ENCODE data around the gene SST.
"Not testable (repeated sequence)": the region's sequence is repeated elsewhere in the genome, so short reads cannot be mapped to it uniquely, and the experiment has no call there.

Gene SST

DNA sequence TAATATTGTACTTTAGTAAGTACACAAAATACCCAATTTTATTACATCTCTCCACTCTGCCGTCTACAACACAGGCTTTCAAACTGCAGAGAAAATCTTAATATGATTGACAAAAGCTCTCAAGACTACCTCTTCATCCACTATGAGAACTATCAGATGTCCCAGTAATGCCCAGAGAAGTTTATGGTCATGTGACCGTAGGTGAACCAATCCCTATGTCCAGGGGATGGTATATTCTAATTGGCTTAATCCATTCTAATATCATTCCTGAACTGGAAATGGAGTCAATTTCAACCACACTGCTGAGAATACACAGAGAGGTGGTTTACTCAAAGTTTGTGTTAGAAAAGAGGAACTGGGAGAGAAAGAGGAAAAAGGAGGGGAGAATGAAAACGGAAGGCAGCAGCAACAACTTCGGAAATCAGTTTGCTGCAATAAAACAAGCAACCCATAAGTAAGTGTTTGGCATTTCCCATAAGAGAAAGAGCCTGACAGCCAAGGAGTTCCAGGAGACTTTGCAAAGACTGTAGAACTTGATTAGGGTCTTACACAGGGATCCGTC, 7.3 kb downstream of the SST start:
- TF ChIP-seq, protein P1, sequence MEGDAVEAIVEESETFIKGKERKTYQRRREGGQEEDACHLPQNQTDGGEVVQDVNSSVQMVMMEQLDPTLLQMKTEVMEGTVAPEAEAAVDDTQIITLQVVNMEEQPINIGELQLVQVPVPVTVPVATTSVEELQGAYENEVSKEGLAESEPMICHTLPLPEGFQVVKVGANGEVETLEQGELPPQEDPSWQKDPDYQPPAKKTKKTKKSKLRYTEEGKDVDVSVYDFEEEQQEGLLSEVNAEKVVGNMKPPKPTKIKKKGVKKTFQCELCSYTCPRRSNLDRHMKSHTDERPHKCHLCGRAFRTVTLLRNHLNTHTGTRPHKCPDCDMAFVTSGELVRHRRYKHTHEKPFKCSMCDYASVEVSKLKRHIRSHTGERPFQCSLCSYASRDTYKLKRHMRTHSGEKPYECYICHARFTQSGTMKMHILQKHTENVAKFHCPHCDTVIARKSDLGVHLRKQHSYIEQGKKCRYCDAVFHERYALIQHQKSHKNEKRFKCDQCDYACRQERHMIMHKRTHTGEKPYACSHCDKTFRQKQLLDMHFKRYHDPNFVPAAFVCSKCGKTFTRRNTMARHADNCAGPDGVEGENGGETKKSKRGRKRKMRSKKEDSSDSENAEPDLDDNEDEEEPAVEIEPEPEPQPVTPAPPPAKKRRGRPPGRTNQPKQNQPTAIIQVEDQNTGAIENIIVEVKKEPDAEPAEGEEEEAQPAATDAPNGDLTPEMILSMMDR (IDR thresholded peaks at IDR 0.05; ENCODE audit: low read depth, low read length) = no peak
- in situ Hi-C loops (cut with HindIII; ENCODE audit: low sequenced_read_pairs) = no loop called here
- DNase-seq (ENCODE audit: low read depth, low spot score) = no peak
- H3K4me3 ChIP-seq (ENCODE audit: low read depth, low read length) = no peak overlapping the region

DNA sequence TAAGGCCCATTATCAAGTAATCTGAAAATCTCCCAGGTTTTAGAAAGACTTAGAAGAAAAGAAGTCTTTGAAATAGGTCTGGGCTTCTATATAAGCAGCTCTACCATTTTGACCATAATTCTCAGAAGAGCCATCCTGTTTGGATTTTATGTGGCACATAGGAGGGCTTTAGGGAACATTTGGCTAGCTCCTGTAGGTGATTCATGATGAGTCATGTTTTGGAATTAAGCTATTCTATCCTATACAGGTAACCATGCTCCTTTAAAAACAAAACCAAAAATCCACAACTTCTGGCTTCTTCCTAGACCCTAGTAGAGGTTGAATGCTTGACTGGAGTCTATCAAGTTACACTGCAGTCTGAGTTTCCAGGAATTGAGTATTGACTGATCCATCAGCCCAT, 8.9 kb downstream of the SST start:
- TF ChIP-seq, protein P1 (IDR thresholded peaks at IDR 0.05; ENCODE audit: low read depth, low read length) = no peak
- in situ Hi-C loops (cut with HindIII; ENCODE audit: low sequenced_read_pairs) = no loop called here
- H3K4me3 ChIP-seq (ENCODE audit: low read depth, low read length) = no peak overlapping the region
- DNase-seq (ENCODE audit: low read depth, low spot score) = no peak

DNA sequence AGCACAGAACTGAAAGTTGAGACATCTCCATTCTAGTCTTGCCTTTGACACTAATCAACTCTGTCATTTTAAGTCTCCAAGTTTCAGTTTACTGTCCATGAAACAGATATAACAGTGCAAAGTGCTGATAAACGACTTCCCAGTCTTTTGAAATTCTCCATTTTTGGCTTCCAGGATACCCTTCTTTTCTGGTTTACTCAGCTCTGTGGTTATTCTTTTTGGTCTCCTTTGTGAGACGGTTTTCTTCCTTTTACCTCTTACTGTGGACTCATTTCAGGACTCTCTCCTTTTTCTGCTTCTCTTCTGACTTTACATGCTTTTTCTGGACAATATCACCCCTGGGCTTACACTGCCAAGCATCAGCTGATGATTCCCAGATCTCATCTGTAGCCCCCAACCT, 18.9 kb downstream of the SST start:
- in situ Hi-C loops (cut with HindIII; ENCODE audit: low sequenced_read_pairs) = no loop called here
- TF ChIP-seq, protein P1 (IDR thresholded peaks at IDR 0.05; ENCODE audit: low read depth, low read length) = no peak
- no peak for DNase-seq (ENCODE audit: low read depth, low spot score)

DNA sequence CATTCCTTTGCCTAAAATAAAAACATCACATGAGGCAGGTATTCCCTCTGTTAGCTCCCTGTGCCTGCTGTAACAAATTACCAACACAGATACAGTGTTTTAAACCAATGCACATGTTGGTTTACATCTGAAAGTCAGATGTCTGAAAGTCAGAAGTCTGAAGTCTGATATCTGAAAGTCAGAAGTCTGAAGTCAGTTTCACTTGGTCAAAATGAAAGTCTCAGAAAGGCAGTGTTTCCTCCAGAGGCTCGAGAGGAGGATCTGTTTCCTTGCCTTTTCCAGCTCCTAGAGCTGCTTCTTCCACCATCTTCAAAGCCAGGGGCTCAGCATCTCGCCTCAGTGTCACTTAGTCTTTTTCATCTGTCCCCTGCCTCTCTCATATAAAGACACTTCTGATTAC, 22.0 kb downstream of the SST start:
- TF ChIP-seq, protein P1 (IDR thresholded peaks at IDR 0.05; ENCODE audit: low read depth, low read length) = no peak
- in situ Hi-C loops (cut with HindIII; ENCODE audit: low sequenced_read_pairs) = no loop called here
- no peak overlapping the region for H3K4me3 ChIP-seq (ENCODE audit: low read depth, low read length)
- DNase-seq (ENCODE audit: low read depth, low spot score) = no peak

More for the DNA sequence above, 18.9 kb downstream of the SST start:
- no peak overlapping the region for H3K4me3 ChIP-seq (ENCODE audit: low read depth, low read length)

DNA sequence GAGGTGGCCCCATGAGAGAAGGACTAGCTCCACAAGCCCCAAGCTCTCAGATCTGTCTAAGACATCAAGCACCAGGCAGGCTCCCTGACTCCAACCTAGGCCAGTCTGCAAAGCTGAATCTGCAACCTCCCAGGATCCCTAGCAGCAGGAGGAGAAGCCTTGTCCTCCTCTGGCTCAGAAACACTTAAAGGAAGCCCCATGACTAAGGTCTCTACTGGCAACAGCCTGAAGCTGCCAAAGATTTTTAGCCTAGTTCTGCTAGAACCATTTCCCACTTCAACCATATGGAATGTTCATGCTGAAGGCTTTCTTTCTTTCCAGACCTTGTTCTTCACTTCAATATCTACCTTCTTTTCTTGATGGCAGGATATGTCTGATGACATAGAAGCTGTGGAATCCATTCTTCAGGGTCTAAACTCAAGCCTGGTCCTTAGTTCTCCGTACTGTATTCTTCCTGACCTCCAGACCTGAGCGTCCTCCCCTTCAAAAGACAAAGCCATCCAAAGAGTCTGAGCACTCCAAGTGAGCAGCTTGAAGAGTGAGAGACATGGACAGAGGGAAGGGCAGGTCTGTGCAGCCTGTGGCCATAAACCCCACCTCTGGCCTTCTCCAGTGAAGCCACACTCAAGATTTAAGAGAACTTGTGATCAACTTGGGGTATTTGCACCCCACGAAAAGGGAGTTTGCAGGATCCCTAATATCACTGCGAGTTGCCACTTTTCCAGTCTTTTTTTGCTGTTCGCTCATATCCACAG, 23.1 kb downstream of the SST start:
- TF ChIP-seq, protein P1 (IDR thresholded peaks at IDR 0.05; ENCODE audit: low read depth, low read length) = no peak
- no peak overlapping the region for H3K4me3 ChIP-seq (ENCODE audit: low read depth, low read length)
- in situ Hi-C loops (cut with HindIII; ENCODE audit: low sequenced_read_pairs) = no loop called here
- no peak for DNase-seq (ENCODE audit: low read depth, low spot score)

DNA sequence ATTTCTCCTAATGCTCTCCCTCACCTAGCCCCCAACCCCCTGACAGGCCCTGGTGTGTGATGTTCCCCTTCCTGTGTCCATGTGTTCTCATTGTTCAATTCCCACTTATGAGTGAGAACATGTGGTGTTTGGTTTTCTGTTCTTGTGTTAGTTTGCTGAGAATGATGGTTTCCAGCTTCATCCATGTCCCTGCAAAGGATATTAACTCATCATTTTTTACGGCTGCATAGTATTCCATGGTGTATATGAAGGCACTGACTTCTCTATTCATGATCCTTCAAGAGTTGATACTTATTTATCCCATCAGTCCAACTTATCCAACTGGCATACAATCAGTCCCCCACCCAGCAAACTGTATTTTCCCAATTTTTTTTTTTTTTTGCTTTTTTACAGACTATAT, 24.8 kb downstream of the SST start:
- in situ Hi-C loops (cut with HindIII; ENCODE audit: low sequenced_read_pairs); H3K4me3 ChIP-seq (ENCODE audit: low read depth, low read length): not testable (repeated sequence)

DNA sequence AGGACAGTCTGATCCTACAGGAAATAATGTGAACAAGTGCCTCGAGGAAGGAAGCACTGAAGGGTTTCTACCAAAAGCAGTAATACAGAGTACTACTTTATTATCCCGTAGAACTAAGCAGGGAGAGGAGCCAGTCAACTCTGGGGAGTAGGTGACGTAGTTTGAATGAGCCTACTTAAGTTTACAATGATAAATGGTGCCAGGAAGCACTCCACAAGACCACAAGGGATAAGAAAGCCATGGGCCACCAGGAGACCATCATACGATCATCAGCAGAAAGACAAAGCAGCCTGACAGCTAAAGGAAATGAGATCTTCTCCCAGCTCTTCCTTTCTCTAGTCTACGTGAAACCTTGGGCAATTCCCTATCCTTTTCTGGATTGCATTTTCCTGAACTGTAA, 27.3 kb downstream of the SST start:
- in situ Hi-C loops (cut with HindIII; ENCODE audit: low sequenced_read_pairs) = no loop called here
- no peak overlapping the region for H3K4me3 ChIP-seq (ENCODE audit: low read depth, low read length)
- no peak for DNase-seq (ENCODE audit: low read depth, low spot score)
- TF ChIP-seq, protein P1 (IDR thresholded peaks at IDR 0.05; ENCODE audit: low read depth, low read length) = no peak

More for the DNA sequence above, 24.8 kb downstream of the SST start:
- DNase-seq (ENCODE audit: low read depth, low spot score) = not testable (repeated sequence)
